CD14-positive monocyte (primary cell): ENCODE data around the gene ARMC7. TPM values are rescaled to one million over a fixed set of nuclear protein-coding genes. Genes with fewer than 3 reads are reported as not detected.

Experiments used
- DNase-seq, 3 donors: peaks; one replicate each; pipeline ENCODE4 v3.0.0-alpha.2; 2011 to 2022
- H2AFZ ChIP-seq: 2 replicates; pipeline ENCODE4 v1.6.0; 2012; ENCODE audit warnings: mild to moderate bottlenecking, low read depth, low read length, inconsistent platforms; ENCODE audit not compliant: insufficient read depth, poor library complexity, severe bottlenecking
- H3K27ac ChIP-seq, 2 donors: 1 replicate in 1 of 2; 2 replicates in 1 of 2; pipeline ENCODE4 v1.5.1; 2012 to 2013; ENCODE audit warnings: low read length in 2 of 2, control low read depth in 1 of 2, inconsistent platforms in 1 of 2, low read depth in 1 of 2, mild to moderate bottlenecking in 1 of 2
- H3K27me3 ChIP-seq, 2 donors: one replicate each; pipeline versions ENCODE4 v1.6.0 to v1.6.1; 2011 to 2013; ENCODE audit warnings: low read length in 2 of 2; ENCODE audit not compliant: control insufficient read depth in 2 of 2, insufficient read depth in 2 of 2
- H3K36me3 ChIP-seq, 2 donors: replicated peaks in 1 of 2; 1 replicate in 1 of 2; 2 replicates in 1 of 2; pipeline versions ENCODE4 v1.5.1 to v1.6.1; 2012 to 2013; ENCODE audit warnings: low read length in 2 of 2, control low read depth in 1 of 2, inconsistent platforms in 1 of 2, mild to moderate bottlenecking in 1 of 2; ENCODE audit not compliant: insufficient read depth in 2 of 2, control insufficient read depth in 1 of 2
- H3K4me1 ChIP-seq, 2 donors: 1 replicate in 1 of 2; 2 replicates in 1 of 2; pipeline versions ENCODE4 v1.5.1 to v1.6.1; 2012 to 2013; ENCODE audit warnings: low read length in 2 of 2, control low read depth in 1 of 2, inconsistent platforms in 1 of 2, mild to moderate bottlenecking in 1 of 2, moderate library complexity in 1 of 2; ENCODE audit not compliant: insufficient read depth in 2 of 2, control insufficient read depth in 1 of 2
- H3K4me2 ChIP-seq: replicated peaks from 2 replicates; pipeline ENCODE3; 2012; ENCODE audit warnings: low read length, moderate library complexity, mild to moderate bottlenecking; ENCODE audit not compliant: poor library complexity, severe bottlenecking; ENCODE audit errors: extremely low read depth
- H3K4me3 ChIP-seq, 3 experiments: fragments of 200-600 bp in 1 of 3; sonication (generic) in 1 of 3; replicated peaks in 1 of 3; 1 replicate in 2 of 3; 2 replicates in 1 of 3; pipeline ENCODE4 v1.5.1; 2011 to 2013; ENCODE audit warnings: low read length in 3 of 3, mild to moderate bottlenecking in 3 of 3, control low read depth in 2 of 3, low read depth in 2 of 3, inconsistent platforms in 1 of 3, moderate library complexity in 1 of 3
- H3K79me2 ChIP-seq: 2 replicates; pipeline ENCODE4 v1.6.0; 2012; ENCODE audit warnings: mild to moderate bottlenecking, control low read depth, inconsistent platforms, low read length, moderate library complexity; ENCODE audit not compliant: insufficient read depth
- H3K9ac ChIP-seq: 2 replicates; pipeline ENCODE4 v1.6.0; 2017; ENCODE audit warnings: low read length, mild to moderate bottlenecking; ENCODE audit not compliant: insufficient read depth, poor library complexity, severe bottlenecking
- H3K9me3 ChIP-seq, 2 donors: replicated peaks in 1 of 2; 1 replicate in 1 of 2; 2 replicates in 1 of 2; pipeline versions ENCODE4 v1.5.1 to v1.6.1; 2012 to 2013; ENCODE audit warnings: low read length in 2 of 2, control low read depth in 1 of 2; ENCODE audit not compliant: control insufficient read depth in 1 of 2, insufficient read depth in 1 of 2
- H4K20me1 ChIP-seq: 2 replicates; pipeline ENCODE4 v1.6.0; 2012; ENCODE audit warnings: mild to moderate bottlenecking, low read length, control low read depth, moderate library complexity; ENCODE audit not compliant: insufficient read depth
- H3K27ac Mint-ChIP-seq, 7 donors: one replicate each; pipeline ENCODE4 v1.8.0; 2020; ENCODE audit warnings: mild to moderate bottlenecking in 7 of 7, mixed read lengths in 7 of 7, moderate library complexity in 6 of 7, inconsistent platforms in 2 of 7
- H3K27me3 Mint-ChIP-seq, 3 donors: one replicate each; pipeline ENCODE4 v1.8.0; 2021 to 2022; ENCODE audit warnings: low read depth in 3 of 3, mild to moderate bottlenecking in 3 of 3, mixed read lengths in 3 of 3, moderate library complexity in 3 of 3, inconsistent platforms in 1 of 3
- H3K36me3 Mint-ChIP-seq, 2 donors: one replicate each; pipeline ENCODE4 v1.8.0; 2020; ENCODE audit warnings: mixed read lengths in 2 of 2, inconsistent platforms in 1 of 2, mild to moderate bottlenecking in 1 of 2
- H3K4me1 Mint-ChIP-seq: one replicate; pipeline ENCODE4 v1.8.0; 2020; ENCODE audit warnings: mild to moderate bottlenecking, mixed read lengths
- H3K4me3 Mint-ChIP-seq, 2 donors: one replicate each; pipeline ENCODE4 v1.8.0; 2020; ENCODE audit warnings: mild to moderate bottlenecking in 2 of 2, mixed read lengths in 2 of 2, moderate library complexity in 1 of 2
- H3K9me3 Mint-ChIP-seq, 7 donors: one replicate each; pipeline ENCODE4 v1.8.0; 2020 to 2022; ENCODE audit warnings: mixed read lengths in 7 of 7, mild to moderate bottlenecking in 6 of 7, moderate library complexity in 6 of 7, inconsistent platforms in 2 of 7
- CTCF ChIP-seq: fragments of 200-600 bp; IDR thresholded peaks from one replicate; pipeline ENCODE4 v1.8.0; 2022; ENCODE audit warnings: antibody characterized with exemption, mild to moderate bottlenecking
- WGBS: methylation state at CpG from one replicate; pipeline ENCODE4 v1.1.5; 2013; ENCODE audit warnings: missing lambda C conversion rate; ENCODE audit not compliant: insufficient coverage; 5-methylcytosine and 5-hydroxymethylcytosine counted together
- intact Hi-C, 2 donors: fragments of 100-400 bp; cut with micrococcal nuclease; formaldehyde crosslinking; loops; one replicate each; pipeline versions ENCODE4 v1.15.0 to v1.15.1; 2023
- polyA plus RNA-seq, 3 donors: library from polyadenylated mRNA; depleted of rRNA in 1 of 3; unstranded in 2 of 3; stranded (reverse) in 1 of 3; fragments of 300-500 nt in 2 of 3; fragments of >200 nt in 1 of 3; fragmentation: Illumina TruSeq in 2 of 3; gene quantifications; 1 replicate in 2 of 3; 2 replicates in 1 of 3; pipeline ENCODE4 v1.2.3, GENCODE V29; 2012 to 2021

Gene ARMC7
- polyA plus RNA-seq, 3 donors = 1.3 to 11.8 (median 2.1) TPM

- Mint-ChIP-seq H3K36me3 (peaks cover 41 to 63% of the 10 kb centered on the region in 2 donors), H3K27ac (no peak overlapping the region), H3K4me3 (no peak overlapping the region), H3K27me3 (peaks cover 0 to 10% (median 8%) of the 10 kb centered on the region in 3 donors), H3K4me1 (peaks cover 31% of the 10 kb centered on the region), H3K9me3 (no peaks in the 10 kb centered on the region)
- 84% methylated on average over 12 of the region's 20 CpGs for WGBS
- Histone ChIP-seq H3K4me2 (no peak overlapping the region), H3K4me3 (no peak overlapping the region), H2AFZ (no peak overlapping the region), H4K20me1 (peaks cover 4% of the 10 kb centered on the region), H3K9me3 (no peaks in the 10 kb centered on the region), H3K79me2 (peaks cover 6% of the 10 kb centered on the region), H3K4me1 (peaks cover 27 to 29% of the 10 kb centered on the region in 2 donors), H3K27me3 (no peaks in the 10 kb centered on the region), H3K9ac (no peak overlapping the region), H3K36me3 (peaks cover 21 to 37% of the 10 kb centered on the region in 2 donors), H3K27ac (no peak overlapping the region)
- DNase-seq = peak in 1 of 3 donors; percentile 38
- peak; percentile 78 for TF ChIP-seq CTCF
- intact Hi-C loops = no loop called here
These were observed 4.4 kb upstream of the ARMC7 start for GRCh38 chr17:75105126-75106080.

- no peak overlapping the region for H3K27ac Mint-ChIP-seq
- peak overlapping the region in 1 of 2 donors; percentile 45 for H3K4me3 Mint-ChIP-seq
- Histone ChIP-seq H3K4me2 (no peak overlapping the region), H3K9me3 (no peaks in the 10 kb centered on the region), H3K9ac (no peak overlapping the region), H3K4me1 (peaks cover 33 to 34% of the 10 kb centered on the region in 2 donors), H4K20me1 (peaks cover 6% of the 10 kb centered on the region), H2AFZ (no peak overlapping the region), H3K27me3 (no peaks in the 10 kb centered on the region), H3K27ac (no peak overlapping the region), H3K36me3 (peaks cover 17 to 31% of the 10 kb centered on the region in 2 donors), H3K4me3 (no peak overlapping the region), H3K79me2 (peaks cover 24% of the 10 kb centered on the region)
- intact Hi-C loops = no loop called here
- DNase-seq = no peak
- H3K36me3 Mint-ChIP-seq = peaks cover 38 to 44% of the 10 kb centered on the region in 2 donors
- H3K27me3 Mint-ChIP-seq = peaks cover 0 to 6% (median 6%) of the 10 kb centered on the region in 3 donors
- no peaks in the 10 kb centered on the region for H3K9me3 Mint-ChIP-seq
- WGBS = 100% methylated on average over 1 of the region's 2 CpGs
- peaks cover 36% of the 10 kb centered on the region for H3K4me1 Mint-ChIP-seq
- TF ChIP-seq CTCF = no peak
These were observed 1.6 kb upstream of the ARMC7 start for GRCh38 chr17:75108193-75108592.
